Vagina (tissue), 2 donors: ENCODE results near the gene ABCA8.

ENCODE experiments used
- CTCF ChIP-seq, 3 experiments: fragments of 450-650 bp in 2 of 3; fragments of 200-600 bp in 1 of 3; sonication (generic) in 1 of 3; IDR thresholded peaks; one replicate each; pipeline ENCODE4 v1.5.1; 2017 to 2019; ENCODE audit warnings: antibody characterized with exemption in 3 of 3, mild to moderate bottlenecking in 2 of 3, moderate library complexity in 2 of 3
- POLR2A ChIP-seq, 2 donors: fragments of 450-650 bp; IDR thresholded peaks; one replicate each; pipeline ENCODE4 v1.6.1; 2017; ENCODE audit warnings: antibody characterized with exemption in 2 of 2, mild to moderate bottlenecking in 2 of 2, moderate library complexity in 2 of 2
- POLR2AphosphoS5 ChIP-seq, 2 donors: sonication (generic); formaldehyde crosslinking; IDR thresholded peaks; one replicate each; pipeline ENCODE4 v1.9.0; 2017; ENCODE audit warnings: antibody characterized with exemption in 2 of 2, mild to moderate bottlenecking in 2 of 2, low read depth in 1 of 2; ENCODE audit not compliant: insufficient read depth in 1 of 2

DNA sequence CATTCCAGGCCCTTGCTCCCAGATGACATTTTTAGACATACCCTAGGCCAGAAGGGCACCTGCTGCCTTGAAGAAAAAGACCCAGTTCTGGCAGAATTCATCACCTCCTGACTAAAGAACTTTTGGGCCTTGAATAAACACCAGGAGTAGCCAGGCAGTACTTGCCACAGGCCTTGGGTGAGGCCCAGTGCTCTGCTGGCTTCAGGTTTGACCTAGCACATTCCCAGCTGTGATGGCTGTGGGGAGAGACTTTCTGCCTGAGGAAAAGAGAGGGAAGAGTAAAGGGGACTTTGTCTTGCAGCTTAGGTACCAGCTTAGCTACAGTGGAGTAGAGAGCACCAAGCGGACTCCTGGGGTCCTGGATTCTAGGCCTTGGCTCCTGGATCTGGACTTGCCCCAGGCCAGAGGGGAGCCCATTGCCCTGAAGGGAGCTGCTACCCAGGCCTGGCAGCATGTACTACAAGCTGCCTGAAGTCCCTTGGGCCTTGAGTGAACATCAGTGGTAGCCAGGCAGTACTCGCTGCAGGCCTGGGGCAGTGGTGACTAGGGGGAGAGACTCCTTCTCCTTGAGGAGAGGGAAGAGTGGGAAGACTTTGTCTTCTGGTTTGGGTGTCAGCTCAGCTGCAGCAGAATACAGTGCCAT lies 44.3 kb downstream of the ABCA8 start:
- no peak for TF ChIP-seq CTCF (IDR thresholded peaks at IDR 0.05)
- TF ChIP-seq POLR2A (IDR thresholded peaks at IDR 0.05): no peak
- TF ChIP-seq POLR2AphosphoS5 (IDR thresholded peaks at IDR 0.05; ENCODE audit: insufficient read depth in 1 of 2, low read depth in 1 of 2): no peak
